GM18873 (cell line): ENCODE measurements around the gene TPBGL.

Experiments used
- ATAC-seq: cut with Tn5 transposase; IDR thresholded peaks from one replicate; pipeline ENCODE4 v1.9.1; 2021; ENCODE audit warnings: mild to moderate bottlenecking, moderate library complexity, moderate number of reproducible peaks; ENCODE audit not compliant: unreplicated experiment, low FRiP score

The TPBGL gene, protein sequence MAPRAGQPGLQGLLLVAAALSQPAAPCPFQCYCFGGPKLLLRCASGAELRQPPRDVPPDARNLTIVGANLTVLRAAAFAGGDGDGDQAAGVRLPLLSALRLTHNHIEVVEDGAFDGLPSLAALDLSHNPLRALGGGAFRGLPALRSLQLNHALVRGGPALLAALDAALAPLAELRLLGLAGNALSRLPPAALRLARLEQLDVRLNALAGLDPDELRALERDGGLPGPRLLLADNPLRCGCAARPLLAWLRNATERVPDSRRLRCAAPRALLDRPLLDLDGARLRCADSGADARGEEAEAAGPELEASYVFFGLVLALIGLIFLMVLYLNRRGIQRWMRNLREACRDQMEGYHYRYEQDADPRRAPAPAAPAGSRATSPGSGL

DNA sequence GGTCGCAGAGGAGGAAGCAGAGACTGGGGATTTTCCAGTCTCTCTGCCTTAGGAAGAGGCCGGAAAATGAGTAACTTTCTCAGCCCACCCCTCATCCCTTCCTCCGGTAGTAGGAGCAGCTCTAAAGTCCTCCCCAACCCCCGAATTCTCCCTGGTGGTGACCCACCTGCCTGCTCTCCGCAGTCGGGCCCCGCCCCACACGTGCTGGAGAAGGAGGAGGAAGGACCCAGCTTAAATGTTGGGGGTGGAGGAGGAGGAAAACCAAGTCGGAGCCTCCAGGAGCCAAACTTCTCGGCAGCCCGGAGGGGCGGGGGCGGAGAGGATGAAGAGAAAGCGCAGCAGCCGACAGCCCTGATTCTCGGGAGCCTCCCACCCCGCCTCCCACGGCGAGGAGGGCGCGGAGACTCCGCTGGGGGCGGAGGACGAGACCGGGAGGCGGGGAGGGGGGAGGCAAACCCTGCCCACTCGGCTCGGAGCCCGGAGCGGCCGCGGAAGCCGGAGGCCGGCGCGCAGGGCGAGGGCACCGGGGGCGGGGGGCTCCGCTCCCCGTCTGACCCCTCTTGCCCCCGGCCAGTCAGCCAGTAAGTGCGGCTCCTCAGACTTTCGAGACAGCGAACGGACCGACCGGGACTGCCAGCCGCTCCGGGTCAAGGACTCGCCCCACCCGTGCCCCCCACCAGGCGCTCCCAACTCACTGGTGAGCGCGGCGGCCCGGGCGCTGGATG, at the start of gene TPBGL:
TSS of gene TPBGL (plus strand) at position 464 of the 725 bp plus-strand sequence. CDS start 276 bp downstream, outside the sequence.
- ATAC-seq, result no peak

DNA sequence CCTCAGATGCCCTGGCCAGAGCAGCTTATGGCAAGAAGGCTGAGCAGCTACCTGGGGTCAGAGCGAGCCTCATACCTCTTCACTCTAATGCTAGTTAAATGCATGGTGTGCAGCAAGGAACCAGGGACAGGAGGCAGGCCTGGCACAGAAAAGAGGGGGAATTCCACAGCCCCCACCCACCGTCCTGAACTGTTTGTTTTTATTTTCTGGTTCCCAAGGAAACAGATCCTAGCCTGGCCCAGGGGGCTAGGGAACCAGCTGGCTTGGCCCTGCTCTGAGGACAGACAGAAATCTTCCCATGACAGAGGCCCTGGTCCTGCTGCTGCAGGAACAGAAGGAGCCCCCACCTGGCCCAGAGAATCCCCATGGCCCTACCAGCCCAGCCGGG, 49.2 kb upstream of the TPBGL start:
- no peak for ATAC-seq

DNA sequence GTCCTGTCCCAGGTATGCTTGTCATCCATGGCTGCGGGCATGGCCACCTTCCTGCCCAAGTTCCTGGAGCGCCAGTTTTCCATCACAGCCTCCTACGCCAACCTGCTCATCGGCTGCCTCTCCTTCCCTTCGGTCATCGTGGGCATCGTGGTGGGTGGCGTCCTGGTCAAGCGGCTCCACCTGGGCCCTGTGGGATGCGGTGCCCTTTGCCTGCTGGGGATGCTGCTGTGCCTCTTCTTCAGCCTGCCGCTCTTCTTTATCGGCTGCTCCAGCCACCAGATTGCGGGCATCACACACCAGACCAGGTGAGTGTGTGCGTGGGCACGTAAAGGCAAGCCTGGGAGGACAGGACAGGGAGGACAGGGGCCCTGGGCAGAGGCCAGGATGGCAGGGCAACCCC, 47.3 kb upstream of the TPBGL start:
- ATAC-seq, result no peak

DNA sequence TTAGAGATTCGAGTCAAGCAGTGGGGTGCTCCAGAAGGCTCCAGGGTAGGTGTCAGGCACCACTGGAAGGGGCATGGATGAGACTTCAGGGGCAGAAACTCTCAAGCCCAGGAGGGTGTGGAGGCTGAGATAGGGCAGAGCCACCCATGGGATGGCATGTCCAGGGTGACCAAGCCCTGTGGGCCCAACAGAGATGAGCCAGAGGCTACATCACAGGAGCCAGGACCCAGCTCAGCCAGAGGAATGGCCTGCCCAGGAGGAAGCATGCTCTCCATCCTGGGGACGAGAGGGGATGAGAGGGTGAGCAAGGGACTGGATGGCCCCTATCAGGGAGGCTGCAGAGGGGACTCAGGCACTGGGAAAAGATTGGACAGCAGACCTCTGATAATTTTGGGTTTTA, 46.9 kb upstream of the TPBGL start:
- ATAC-seq, result no peak

GRCh38 chr11:75194147-75194546, 46.4 kb upstream of the TPBGL start:
- no peak for ATAC-seq

- no peak for ATAC-seq
Measured at GRCh38 chr11:75195167-75195962, 45.2 kb upstream of the TPBGL start.

DNA sequence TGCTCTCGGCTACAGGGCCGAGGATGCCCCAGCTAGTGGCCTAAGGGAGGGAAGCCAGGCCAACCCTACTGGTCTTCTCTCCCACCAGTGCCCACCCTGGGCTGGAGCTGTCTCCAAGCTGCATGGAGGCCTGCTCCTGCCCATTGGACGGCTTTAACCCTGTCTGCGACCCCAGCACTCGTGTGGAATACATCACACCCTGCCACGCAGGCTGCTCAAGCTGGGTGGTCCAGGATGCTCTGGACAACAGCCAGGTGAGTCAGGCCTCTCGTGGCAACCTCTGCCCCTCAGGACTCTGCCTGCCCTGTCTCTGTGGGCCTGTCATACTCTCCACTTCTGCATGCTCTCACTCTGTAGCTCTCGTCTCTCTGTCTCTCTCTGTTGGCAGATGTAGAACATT, 44.1 kb upstream of the TPBGL start:
- ATAC-seq, result no peak

GRCh38 chr11:75197512-75198277, 42.9 kb upstream of the TPBGL start:
- no peak for ATAC-seq

- ATAC-seq, result no peak
Measured at GRCh38 chr11:75198278-75198973, 42.1 kb upstream of the TPBGL start.

GRCh38 chr11:75199412-75199955, 41.1 kb upstream of the TPBGL start:
- ATAC-seq, result no peak

DNA sequence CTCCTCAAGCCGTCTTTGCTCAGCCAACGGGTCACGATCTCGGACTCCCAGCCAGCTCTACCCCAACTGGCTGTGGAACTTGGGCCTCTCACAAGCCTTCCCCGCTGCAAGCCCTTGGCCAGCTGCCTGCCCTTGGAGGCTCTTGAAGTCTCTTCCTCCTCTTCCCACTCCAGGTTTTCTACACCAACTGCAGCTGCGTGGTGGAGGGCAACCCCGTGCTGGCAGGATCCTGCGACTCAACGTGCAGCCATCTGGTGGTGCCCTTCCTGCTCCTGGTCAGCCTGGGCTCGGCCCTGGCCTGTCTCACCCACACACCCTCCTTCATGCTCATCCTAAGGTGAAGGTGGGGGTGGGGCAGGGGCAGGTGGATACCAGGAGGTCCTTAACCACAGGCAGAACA, 40.5 kb upstream of the TPBGL start:
- no peak for ATAC-seq

DNA sequence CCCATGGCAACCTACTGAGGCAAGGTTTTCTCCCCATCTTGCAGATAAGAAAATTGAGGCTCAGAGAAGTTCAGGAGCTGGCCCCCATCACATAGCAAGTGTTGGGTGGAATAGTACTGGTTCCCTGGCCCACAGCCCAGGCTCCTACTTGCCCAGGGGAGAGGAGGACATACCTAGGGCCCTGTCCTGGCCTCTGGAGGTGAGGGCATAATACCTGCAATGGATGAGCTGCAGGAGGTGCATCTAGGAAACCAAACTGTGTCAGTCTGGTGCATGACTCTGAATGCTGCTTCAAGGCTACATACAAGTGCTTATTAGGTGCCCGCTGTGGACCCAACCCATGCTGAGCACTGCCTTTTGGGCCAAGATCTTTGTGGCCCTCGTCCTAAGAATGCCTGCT, 40.0 kb upstream of the TPBGL start:
- no peak for ATAC-seq

GRCh38 chr11:75201771-75202170, 38.8 kb upstream of the TPBGL start:
- ATAC-seq, result no peak

DNA sequence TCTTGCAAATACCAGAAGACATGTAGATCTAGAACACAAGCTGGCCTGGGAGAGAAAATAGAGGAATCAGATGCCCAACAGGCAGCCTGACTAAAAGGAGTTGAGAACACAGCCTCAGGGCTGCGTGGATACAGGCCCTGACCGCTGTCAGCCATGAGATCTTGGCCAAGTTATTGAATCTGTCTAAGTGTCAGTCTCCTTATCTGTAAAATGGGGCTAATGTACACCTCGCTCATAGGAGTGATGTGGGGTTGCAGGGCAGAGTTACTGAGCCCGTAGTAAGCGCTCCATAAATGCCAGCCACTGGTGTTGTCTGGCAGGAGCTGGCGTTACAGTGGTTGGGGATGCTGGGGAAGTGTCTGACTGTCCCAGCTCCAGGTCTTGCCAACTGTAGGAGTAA, 38.4 kb upstream of the TPBGL start:
- ATAC-seq, result no peak

DNA sequence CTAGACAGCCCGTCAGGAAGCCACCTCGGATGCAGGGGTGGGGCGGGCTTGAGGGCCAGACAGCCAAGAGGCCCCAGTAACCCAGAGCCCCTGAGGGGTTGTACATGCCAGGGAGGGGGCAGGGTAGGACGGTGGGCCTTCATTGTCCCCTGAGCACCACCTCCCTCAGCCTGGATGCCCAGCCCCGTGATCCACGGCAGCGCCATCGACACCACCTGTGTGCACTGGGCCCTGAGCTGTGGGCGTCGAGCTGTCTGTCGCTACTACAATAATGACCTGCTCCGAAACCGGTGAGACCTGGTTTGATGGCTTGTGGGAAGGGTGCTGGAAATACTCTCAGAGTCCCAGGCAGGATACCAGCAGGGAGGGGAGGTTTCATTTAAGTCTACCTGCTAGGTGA, 37.4 kb upstream of the TPBGL start:
- no peak for ATAC-seq

GRCh38 chr11:75203641-75204011, 36.9 kb upstream of the TPBGL start:
- ATAC-seq, result no peak

- ATAC-seq, result no peak
Measured at GRCh38 chr11:75204012-75204674, 36.4 kb upstream of the TPBGL start.

DNA sequence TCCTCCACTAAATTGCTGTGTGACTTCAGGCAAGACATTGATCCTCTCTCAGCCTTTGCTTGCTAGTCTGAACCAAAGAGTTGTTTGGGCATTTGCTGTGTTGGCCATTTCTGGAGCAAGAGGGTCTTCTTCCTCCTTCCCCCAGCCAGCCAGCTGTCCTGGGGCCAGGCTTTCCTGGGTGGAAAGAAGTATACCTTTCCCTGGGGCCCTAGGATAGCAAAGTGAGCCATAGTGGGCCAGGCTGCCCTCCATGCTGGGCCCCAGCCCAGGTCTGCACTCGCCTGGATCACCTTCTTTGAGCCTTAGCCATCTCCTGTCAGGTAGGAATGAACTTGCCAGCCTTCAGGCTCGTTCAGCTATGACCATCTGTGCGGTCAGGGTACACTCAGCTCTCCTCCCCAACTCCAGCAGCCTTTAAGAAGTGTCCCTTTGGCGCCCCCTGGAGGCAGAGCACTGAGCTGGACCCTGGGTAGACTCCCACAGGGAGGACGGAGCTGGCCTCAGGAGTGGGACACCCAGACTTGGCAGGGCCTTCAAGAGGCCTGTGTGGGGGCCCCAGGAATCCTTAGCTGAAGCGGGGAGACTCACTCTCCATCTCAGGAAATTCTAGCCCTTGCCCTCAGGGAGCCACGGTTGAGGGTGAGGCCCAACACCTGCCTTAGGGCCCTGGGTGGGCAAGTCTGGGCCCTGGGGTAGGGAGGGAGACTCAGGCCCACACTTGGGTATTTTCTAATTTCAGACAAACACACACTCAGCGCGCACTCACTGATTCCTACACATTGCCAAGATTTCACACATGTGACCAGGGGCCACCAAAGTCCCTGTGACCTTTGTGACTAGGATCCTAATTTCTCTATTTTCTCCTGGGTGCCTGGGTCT, 35.6 kb upstream of the TPBGL start:
- no peak for ATAC-seq
